ENCODE results near the gene TWSG1. TPM values are rescaled to one million over a fixed set of nuclear protein-coding genes. Genes with fewer than 3 reads are reported as not detected.

Gene TWSG1
- total RNA-seq (2022; extraction: Qiagen RNA extraction) = 12.1 to 18.6 TPM (median 17.6 TPM) in 5 replicates

GRCh38 chr18:9334329-9334972 lies at the start of gene TWSG1:
Gene TWSG1 (plus strand): TSS chr18:9334773. CDS start chr18:9337230, 2,457 bp downstream.

Other genes with a start within 250 kb of the TWSG1 start
- gene NDUFV2, start 232.1 kb upstream of the TWSG1 start, total RNA-seq (2022; extraction: Qiagen RNA extraction) = 112 to 148 TPM (median 125 TPM) in 5 replicates
- gene ANKRD12, start 198.0 kb upstream of the TWSG1 start, total RNA-seq (2022; extraction: Qiagen RNA extraction) = 2.6 to 5.3 TPM (median 4.3 TPM) in 5 replicates
- gene RALBP1, start 140.7 kb downstream of the TWSG1 start, total RNA-seq (2022; extraction: Qiagen RNA extraction) = 26.5 to 31.4 TPM (median 29.3 TPM) in 5 replicates